ENCODE results near the gene EPHB1.

Gene EPHB1

GRCh38 chr3:134823679-134824078 lies 28.6 kb downstream of the EPHB1 start:
- H3K9me2 ChIP-seq (ENCODE audit: low read depth, low read length), result no peaks in the 10 kb centered on the region
- no peaks in the 10 kb centered on the region for H3F3A ChIP-seq (ENCODE audit: insufficient read depth, low read length)
- no peak overlapping the region for H3K4me3 ChIP-seq (ENCODE audit: low read depth, low read length, poor library complexity, severe bottlenecking)
- no peaks in the 10 kb centered on the region for H3K79me2 ChIP-seq (ENCODE audit: insufficient read depth, low read length)
- no peaks in the 10 kb centered on the region for H4K20me1 ChIP-seq (ENCODE audit: insufficient read depth, low read length)
- H3K9me3 ChIP-seq (ENCODE audit: low read length), result no peaks in the 10 kb centered on the region
- no peaks in the 10 kb centered on the region for H3K36me3 ChIP-seq (ENCODE audit: insufficient read depth, low read length)
- 0 out of 2 replicates have a peak, but pooled peaks cover 3% of the 10 kb centered on the region for H3K27me3 ChIP-seq (ENCODE audit: insufficient read depth, low read length)
- H3K9ac ChIP-seq (ENCODE audit: low read length), result no peak overlapping the region
- no peaks in the 10 kb centered on the region for H3K4me1 ChIP-seq (ENCODE audit: insufficient read depth, low read length, severe bottlenecking)
- no peak overlapping the region for H2AFZ ChIP-seq (ENCODE audit: low read length)
- H3K4me2 ChIP-seq (ENCODE audit: low read length), result no peak overlapping the region
- TF ChIP-seq CTCF (IDR thresholded peaks at IDR 0.05; ENCODE audit: low read length) (no peak), EZH2 (IDR thresholded peaks at IDR 0.05; ENCODE audit: borderline replicate concordance, low read length) (no peak)
- no peak overlapping the region for H3K27ac ChIP-seq (ENCODE audit: low read depth, low read length, poor library complexity, severe bottlenecking)

GRCh38 chr3:134824791-134825190 lies 29.7 kb downstream of the EPHB1 start:
- Histone ChIP-seq H3K4me2 (ENCODE audit: low read length) (no peak overlapping the region), H3K27ac (ENCODE audit: low read depth, low read length, poor library complexity, severe bottlenecking) (no peak overlapping the region), H3K4me1 (ENCODE audit: insufficient read depth, low read length, severe bottlenecking) (no peaks in the 10 kb centered on the region), H4K20me1 (ENCODE audit: insufficient read depth, low read length) (no peaks in the 10 kb centered on the region), H3K4me3 (ENCODE audit: low read depth, low read length, poor library complexity, severe bottlenecking) (no peak overlapping the region), H3K9me2 (ENCODE audit: low read depth, low read length) (no peaks in the 10 kb centered on the region), H3K79me2 (ENCODE audit: insufficient read depth, low read length) (no peaks in the 10 kb centered on the region), H3K9me3 (ENCODE audit: low read length) (no peaks in the 10 kb centered on the region), H3K27me3 (ENCODE audit: insufficient read depth, low read length) (0 out of 2 replicates have a peak, but pooled peaks cover 3% of the 10 kb centered on the region), H3K9ac (ENCODE audit: low read length) (no peak overlapping the region), H2AFZ (ENCODE audit: low read length) (no peak overlapping the region), H3F3A (ENCODE audit: insufficient read depth, low read length) (no peaks in the 10 kb centered on the region), H3K36me3 (ENCODE audit: insufficient read depth, low read length) (no peaks in the 10 kb centered on the region)
- TF ChIP-seq EZH2 (IDR thresholded peaks at IDR 0.05; ENCODE audit: borderline replicate concordance, low read length), result no peak
- no peak for TF ChIP-seq CTCF (IDR thresholded peaks at IDR 0.05; ENCODE audit: low read length)

- no peaks in the 10 kb centered on the region for H3K79me2 ChIP-seq (ENCODE audit: insufficient read depth, low read length)
- H4K20me1 ChIP-seq (ENCODE audit: insufficient read depth, low read length), result no peaks in the 10 kb centered on the region
- TF ChIP-seq EZH2 (IDR thresholded peaks at IDR 0.05; ENCODE audit: borderline replicate concordance, low read length) (no peak), CTCF (IDR thresholded peaks at IDR 0.05; ENCODE audit: low read length) (no peak)
- no peaks in the 10 kb centered on the region for H3K9me2 ChIP-seq (ENCODE audit: low read depth, low read length)
- no peaks in the 10 kb centered on the region for H3K9me3 ChIP-seq (ENCODE audit: low read length)
- no peak overlapping the region for H3K27ac ChIP-seq (ENCODE audit: low read depth, low read length, poor library complexity, severe bottlenecking)
- no peak overlapping the region for H3K4me3 ChIP-seq (ENCODE audit: low read depth, low read length, poor library complexity, severe bottlenecking)
- H2AFZ ChIP-seq (ENCODE audit: low read length), result no peak overlapping the region
- H3K27me3 ChIP-seq (ENCODE audit: insufficient read depth, low read length), result peaks cover 3% of the 10 kb centered on the region; the same call in 1 of the 2 replicates
- H3F3A ChIP-seq (ENCODE audit: insufficient read depth, low read length), result no peaks in the 10 kb centered on the region
- no peak overlapping the region for H3K4me2 ChIP-seq (ENCODE audit: low read length)
- no peak overlapping the region for H3K9ac ChIP-seq (ENCODE audit: low read length)
- no peaks in the 10 kb centered on the region for H3K4me1 ChIP-seq (ENCODE audit: insufficient read depth, low read length, severe bottlenecking)
- H3K36me3 ChIP-seq (ENCODE audit: insufficient read depth, low read length), result no peaks in the 10 kb centered on the region
Measured at GRCh38 chr3:134827213-134827612, 32.2 kb downstream of the EPHB1 start.
